Measurements from ENCODE around the gene GNL3L.

DNA sequence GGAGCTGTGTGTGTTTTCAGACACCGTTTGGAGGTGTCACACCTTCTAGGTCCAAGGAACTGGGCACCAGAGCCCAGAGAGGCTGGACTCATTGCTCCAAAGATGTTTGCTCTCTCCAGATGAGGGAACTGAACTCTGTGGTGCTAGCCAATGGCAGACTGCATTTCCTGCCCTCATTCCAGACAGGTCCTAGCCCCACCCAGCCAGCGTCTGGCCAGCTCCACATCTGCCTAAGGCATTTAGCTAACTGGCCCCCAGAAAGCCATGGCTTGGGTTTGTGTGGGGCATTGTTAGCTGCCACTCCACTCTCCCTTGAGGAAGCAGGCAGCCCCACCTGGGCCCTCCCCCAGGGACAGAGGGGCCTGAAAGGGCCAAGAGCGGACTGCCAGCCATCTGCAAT, 45.4 kb upstream of the GNL3L start:
- TF ChIP-seq POLR2A (IDR thresholded peaks at IDR 0.05) = no peak
- TF ChIP-seq, protein P1, sequence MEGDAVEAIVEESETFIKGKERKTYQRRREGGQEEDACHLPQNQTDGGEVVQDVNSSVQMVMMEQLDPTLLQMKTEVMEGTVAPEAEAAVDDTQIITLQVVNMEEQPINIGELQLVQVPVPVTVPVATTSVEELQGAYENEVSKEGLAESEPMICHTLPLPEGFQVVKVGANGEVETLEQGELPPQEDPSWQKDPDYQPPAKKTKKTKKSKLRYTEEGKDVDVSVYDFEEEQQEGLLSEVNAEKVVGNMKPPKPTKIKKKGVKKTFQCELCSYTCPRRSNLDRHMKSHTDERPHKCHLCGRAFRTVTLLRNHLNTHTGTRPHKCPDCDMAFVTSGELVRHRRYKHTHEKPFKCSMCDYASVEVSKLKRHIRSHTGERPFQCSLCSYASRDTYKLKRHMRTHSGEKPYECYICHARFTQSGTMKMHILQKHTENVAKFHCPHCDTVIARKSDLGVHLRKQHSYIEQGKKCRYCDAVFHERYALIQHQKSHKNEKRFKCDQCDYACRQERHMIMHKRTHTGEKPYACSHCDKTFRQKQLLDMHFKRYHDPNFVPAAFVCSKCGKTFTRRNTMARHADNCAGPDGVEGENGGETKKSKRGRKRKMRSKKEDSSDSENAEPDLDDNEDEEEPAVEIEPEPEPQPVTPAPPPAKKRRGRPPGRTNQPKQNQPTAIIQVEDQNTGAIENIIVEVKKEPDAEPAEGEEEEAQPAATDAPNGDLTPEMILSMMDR (IDR thresholded peaks at IDR 0.05) = no peak

Data from prostate gland (tissue), 2 donors.